Astrocyte (in vitro differentiated cells and primary cell): Measurements from ENCODE around the gene SEMA4C. TPM values are rescaled to one million over a fixed set of nuclear protein-coding genes. Genes with fewer than 3 reads are reported as not detected.
A peak's percentile ranks its signal among the peaks of the same experiment; 100 is the strongest.

ENCODE experiments used
- DNase-seq: peaks from one replicate; pipeline ENCODE4 v3.0.0-alpha.2; 2010; ENCODE audit warnings: low read depth
- FAIRE-seq: peaks from 2 replicates; lab custom pipeline; 2011; peaks lifted over from hg19 to GRCh38; lab: Jason Lieb, UNC
- H2AFZ ChIP-seq: 2 replicates; pipeline ENCODE4 v1.6.0; 2012; ENCODE audit warnings: low read depth, low read length, inconsistent platforms
- H3K27ac ChIP-seq: 2 replicates; pipeline ENCODE4 v1.5.1; 2011; ENCODE audit warnings: low read depth, low read length, inconsistent platforms
- H3K27me3 ChIP-seq: 2 replicates; pipeline ENCODE4 v1.6.0; 2011; ENCODE audit warnings: low read length, inconsistent platforms; ENCODE audit not compliant: insufficient read depth
- H3K36me3 ChIP-seq: 2 replicates; pipeline ENCODE4 v1.5.1; 2011; ENCODE audit warnings: low read length, inconsistent platforms; ENCODE audit not compliant: insufficient read depth
- H3K4me1 ChIP-seq: 2 replicates; pipeline ENCODE4 v1.5.1; 2011; ENCODE audit warnings: low read length, inconsistent platforms; ENCODE audit not compliant: insufficient read depth
- H3K4me2 ChIP-seq: 2 replicates; pipeline ENCODE4 v1.6.0; 2012; ENCODE audit warnings: low read length, inconsistent platforms
- H3K4me3 ChIP-seq: 2 replicates; pipeline ENCODE4 v1.5.1; 2011; ENCODE audit warnings: low read depth, mild to moderate bottlenecking, low read length, inconsistent platforms; ENCODE audit not compliant: insufficient read depth
- H3K79me2 ChIP-seq: 2 replicates; pipeline ENCODE4 v1.6.0; 2012; ENCODE audit warnings: mild to moderate bottlenecking, low read length, inconsistent platforms; ENCODE audit not compliant: insufficient read depth
- H3K9ac ChIP-seq: 2 replicates; pipeline ENCODE4 v1.6.0; 2012; ENCODE audit warnings: mild to moderate bottlenecking, low read length, inconsistent platforms
- H3K9me3 ChIP-seq: 2 replicates; pipeline ENCODE4 v1.5.1; 2012; ENCODE audit warnings: low read depth, mild to moderate bottlenecking, low read length, inconsistent platforms; ENCODE audit not compliant: insufficient read depth
- H4K20me1 ChIP-seq: 2 replicates; pipeline ENCODE4 v1.6.0; 2012; ENCODE audit warnings: low read length, inconsistent platforms; ENCODE audit not compliant: insufficient read depth
- H3K27ac Mint-ChIP-seq: one replicate; pipeline ENCODE4 v1.8.0; 2021; ENCODE audit warnings: mild to moderate bottlenecking, mixed read lengths; ENCODE audit not compliant: unreplicated experiment
- H3K27me3 Mint-ChIP-seq: one replicate; pipeline ENCODE4 v1.8.0; 2021; ENCODE audit warnings: low read depth, mixed read lengths; ENCODE audit not compliant: unreplicated experiment
- H3K36me3 Mint-ChIP-seq: one replicate; pipeline ENCODE4 v1.8.0; 2021; ENCODE audit warnings: low read depth, mixed read lengths; ENCODE audit not compliant: unreplicated experiment
- H3K4me1 Mint-ChIP-seq: one replicate; pipeline ENCODE4 v1.8.0; 2021; ENCODE audit warnings: low read depth, mixed read lengths; ENCODE audit not compliant: unreplicated experiment
- H3K4me3 Mint-ChIP-seq: one replicate; pipeline ENCODE4 v1.8.0; 2021; ENCODE audit warnings: mild to moderate bottlenecking, moderate library complexity, mixed read lengths; ENCODE audit not compliant: unreplicated experiment
- H3K9me3 Mint-ChIP-seq: one replicate; pipeline ENCODE4 v1.8.0; 2021; ENCODE audit warnings: mild to moderate bottlenecking, mixed read lengths; ENCODE audit not compliant: unreplicated experiment
- EZH2 ChIP-seq: IDR thresholded peaks from 2 replicates; pipeline ENCODE4 v1.6.1; 2012; ENCODE audit warnings: mild to moderate bottlenecking, low read length, inconsistent platforms; ENCODE audit not compliant: insufficient read depth
- total RNA-seq: library from RNA; stranded (reverse); gene quantifications from 2 replicates; pipeline ENCODE4 v1.2.1, GENCODE V29; 2021
- TF ChIP-seq, protein P1 (sequence below): IDR thresholded peaks from 2 replicates; pipeline ENCODE4 v1.5.1; 2011; ENCODE audit warnings: low read depth, mild to moderate bottlenecking, inconsistent platforms, low read length, moderate library complexity; ENCODE audit not compliant: insufficient read depth

Gene SEMA4C
- total RNA-seq, 1 donor from 2014 or later: 32.8 TPM

DNA sequence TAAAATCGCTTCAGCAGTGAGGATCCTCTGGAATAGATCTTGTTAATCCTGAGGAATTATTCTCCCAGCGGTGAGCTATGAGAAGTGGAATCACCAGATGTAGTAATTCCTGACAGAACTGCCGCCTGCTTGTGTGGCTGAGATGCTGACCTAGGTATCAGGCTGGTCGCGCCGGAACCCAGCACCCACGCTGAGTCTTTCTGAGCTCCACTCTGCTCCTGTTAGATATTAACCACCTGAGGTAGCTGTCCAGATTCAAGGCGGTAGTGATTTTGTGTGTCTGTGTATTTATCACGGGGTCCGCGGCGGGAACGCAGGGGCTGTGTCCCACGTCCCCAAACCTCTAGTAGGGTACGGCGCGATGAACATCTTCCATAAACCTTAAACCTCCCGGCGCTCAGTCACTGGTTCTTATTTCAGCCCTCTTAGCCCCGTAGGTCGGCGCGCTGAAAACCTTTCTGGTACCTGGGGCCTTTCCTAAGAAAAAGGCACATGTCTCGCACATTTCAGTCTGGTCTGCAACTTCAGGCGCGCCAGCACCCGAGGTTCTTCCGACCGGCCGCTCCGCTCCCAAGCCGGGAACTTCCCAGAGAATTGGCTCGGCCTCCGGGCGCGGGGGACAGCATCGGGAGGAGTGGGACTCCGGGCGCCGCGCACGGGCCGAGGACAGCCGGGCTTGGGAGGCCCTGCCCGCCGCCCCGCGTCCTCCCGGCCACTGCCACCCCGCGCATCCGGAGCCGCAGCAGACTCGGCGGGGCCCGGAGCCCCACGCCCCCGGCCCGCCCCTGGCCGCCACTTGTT, 54.4 kb downstream of the SEMA4C start:
- Histone ChIP-seq H3K9ac (peak overlapping the region; percentile 73), H3K27me3 (no peaks in the 10 kb centered on the region), H3K9me3 (no peaks in the 10 kb centered on the region), H3K27ac (no peak overlapping the region), H2AFZ (peak overlapping the region; percentile 82), H3K4me2 (peak overlapping the region; percentile 98), H3K79me2 (peaks cover 7% of the 10 kb centered on the region), H3K4me1 (peaks cover 12% of the 10 kb centered on the region), H3K4me3 (peak overlapping the region; percentile 69), H3K36me3 (no peaks in the 10 kb centered on the region), H4K20me1 (peaks cover 35% of the 10 kb centered on the region)
- DNase-seq: peak; percentile 43
- Mint-ChIP-seq H3K9me3 (no peaks in the 10 kb centered on the region), H3K27ac (no peak overlapping the region), H3K36me3 (peaks cover 2% of the 10 kb centered on the region), H3K4me1 (peaks cover 2% of the 10 kb centered on the region), H3K27me3 (peaks cover 5% of the 10 kb centered on the region), H3K4me3 (peak overlapping the region; percentile 81)
- no peak for TF ChIP-seq EZH2
- TF ChIP-seq, protein P1, sequence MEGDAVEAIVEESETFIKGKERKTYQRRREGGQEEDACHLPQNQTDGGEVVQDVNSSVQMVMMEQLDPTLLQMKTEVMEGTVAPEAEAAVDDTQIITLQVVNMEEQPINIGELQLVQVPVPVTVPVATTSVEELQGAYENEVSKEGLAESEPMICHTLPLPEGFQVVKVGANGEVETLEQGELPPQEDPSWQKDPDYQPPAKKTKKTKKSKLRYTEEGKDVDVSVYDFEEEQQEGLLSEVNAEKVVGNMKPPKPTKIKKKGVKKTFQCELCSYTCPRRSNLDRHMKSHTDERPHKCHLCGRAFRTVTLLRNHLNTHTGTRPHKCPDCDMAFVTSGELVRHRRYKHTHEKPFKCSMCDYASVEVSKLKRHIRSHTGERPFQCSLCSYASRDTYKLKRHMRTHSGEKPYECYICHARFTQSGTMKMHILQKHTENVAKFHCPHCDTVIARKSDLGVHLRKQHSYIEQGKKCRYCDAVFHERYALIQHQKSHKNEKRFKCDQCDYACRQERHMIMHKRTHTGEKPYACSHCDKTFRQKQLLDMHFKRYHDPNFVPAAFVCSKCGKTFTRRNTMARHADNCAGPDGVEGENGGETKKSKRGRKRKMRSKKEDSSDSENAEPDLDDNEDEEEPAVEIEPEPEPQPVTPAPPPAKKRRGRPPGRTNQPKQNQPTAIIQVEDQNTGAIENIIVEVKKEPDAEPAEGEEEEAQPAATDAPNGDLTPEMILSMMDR: no peak
- FAIRE-seq: no peak

DNA sequence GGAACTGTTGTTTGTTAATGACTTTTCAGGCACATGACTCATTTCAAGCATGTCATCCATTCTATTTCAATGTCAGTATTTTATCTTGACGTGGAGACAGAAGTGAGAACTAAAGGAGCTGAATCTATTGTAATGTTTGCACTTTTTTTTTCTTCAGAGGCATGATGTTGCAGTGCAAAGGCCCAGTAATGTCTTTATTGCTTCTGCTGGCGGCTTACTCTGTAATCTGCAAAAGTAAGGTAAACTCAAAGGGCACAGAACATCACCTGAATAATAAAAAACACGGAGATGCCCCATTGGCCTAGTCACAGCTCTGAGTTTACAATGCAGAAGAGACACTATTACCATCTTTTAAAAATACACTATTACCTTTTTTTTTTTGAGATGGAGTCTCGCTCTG, 56.2 kb downstream of the SEMA4C start:
- Mint-ChIP-seq H3K27ac (no peak overlapping the region), H3K36me3 (peaks cover 5% of the 10 kb centered on the region), H3K4me1 (peaks cover 2% of the 10 kb centered on the region), H3K4me3 (no peak overlapping the region), H3K9me3 (no peaks in the 10 kb centered on the region), H3K27me3 (no peaks in the 10 kb centered on the region)
- DNase-seq (no peak), FAIRE-seq (no peak)
- H3K79me2 ChIP-seq: peaks cover 6% of the 10 kb centered on the region
- no peaks in the 10 kb centered on the region for H3K9me3 ChIP-seq
- peaks cover 17% of the 10 kb centered on the region for H4K20me1 ChIP-seq
- H3K4me2 ChIP-seq: no peak overlapping the region
- no peak overlapping the region for H2AFZ ChIP-seq
- H3K36me3 ChIP-seq: no peaks in the 10 kb centered on the region
- no peak for TF ChIP-seq EZH2
- TF ChIP-seq, protein P1: no peak
- H3K4me3 ChIP-seq: no peak overlapping the region
- H3K9ac ChIP-seq: no peak overlapping the region
- H3K27me3 ChIP-seq: no peaks in the 10 kb centered on the region
- H3K4me1 ChIP-seq: peaks cover 12% of the 10 kb centered on the region
- H3K27ac ChIP-seq: no peak overlapping the region

DNA sequence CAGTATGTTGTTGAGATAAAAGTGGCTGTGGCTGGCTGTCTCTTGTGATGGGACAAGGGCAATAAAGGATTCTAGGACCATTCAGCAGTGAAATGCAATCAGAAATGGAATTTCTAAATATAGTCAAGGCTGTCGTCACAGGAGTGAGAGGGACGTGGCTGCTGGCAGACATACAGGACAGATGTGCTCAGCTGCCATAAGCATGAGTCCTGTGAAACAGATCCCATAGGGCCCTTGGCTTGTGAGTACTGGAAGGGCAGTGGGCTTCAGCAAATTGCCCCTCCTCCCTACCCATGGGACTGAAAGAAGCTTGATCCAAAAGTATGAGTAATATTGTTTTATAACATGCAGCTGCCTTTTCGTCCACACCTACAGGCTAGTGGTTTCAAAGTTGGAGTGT, 58.0 kb downstream of the SEMA4C start:
- H3K27ac ChIP-seq: no peak overlapping the region
- H3K36me3 ChIP-seq: no peaks in the 10 kb centered on the region
- no peak overlapping the region for H3K4me2 ChIP-seq
- no peaks in the 10 kb centered on the region for H4K20me1 ChIP-seq
- DNase-seq (peak; percentile 9), FAIRE-seq (no peak)
- Mint-ChIP-seq H3K9me3 (no peaks in the 10 kb centered on the region), H3K36me3 (peaks cover 8% of the 10 kb centered on the region), H3K27me3 (no peaks in the 10 kb centered on the region), H3K27ac (no peak overlapping the region), H3K4me3 (no peak overlapping the region), H3K4me1 (peaks cover 2% of the 10 kb centered on the region)
- no peak overlapping the region for H3K9ac ChIP-seq
- peaks cover 6% of the 10 kb centered on the region for H3K4me1 ChIP-seq
- no peaks in the 10 kb centered on the region for H3K79me2 ChIP-seq
- H3K9me3 ChIP-seq: no peaks in the 10 kb centered on the region
- H3K4me3 ChIP-seq: no peak overlapping the region
- no peaks in the 10 kb centered on the region for H3K27me3 ChIP-seq
- TF ChIP-seq, protein P1: no peak
- TF ChIP-seq EZH2: no peak
- no peak overlapping the region for H2AFZ ChIP-seq
